ENCODE measurements around the gene C1orf141. TPM values are rescaled to one million over a fixed set of nuclear protein-coding genes. Genes with fewer than 3 reads are reported as not detected.

The C1orf141 gene
- total RNA-seq, 2 experiments from 2014 or later: not detected

DNA sequence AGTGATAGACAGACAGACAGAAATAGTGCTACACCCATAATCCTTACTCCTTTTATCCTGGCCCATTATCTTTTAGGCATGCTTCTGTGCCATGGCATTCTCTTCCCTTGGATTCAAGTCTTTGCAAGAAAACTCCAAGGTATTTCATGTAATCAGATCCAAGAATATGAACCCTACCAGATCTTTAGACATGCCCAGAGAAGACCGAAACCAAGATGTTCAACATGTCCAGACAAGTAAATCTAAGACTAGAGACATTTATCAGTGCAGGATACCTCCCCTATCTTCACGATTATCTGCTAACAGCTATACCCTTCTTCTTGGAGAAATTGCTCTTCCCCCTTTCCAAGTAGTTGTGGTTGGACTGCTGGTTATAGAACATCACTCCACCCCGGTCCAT, 11.8 kb upstream of the C1orf141 start:
- Mint-ChIP-seq H3K4me1 (ENCODE audit: low read depth) (peaks cover 53% of the 10 kb centered on the region), H3K9me3 (no peaks in the 10 kb centered on the region), H3K4me3 (no peak overlapping the region), H3K36me3 (ENCODE audit: low read depth) (no peaks in the 10 kb centered on the region), H3K27me3 (no peaks in the 10 kb centered on the region), H3K27ac (no peak overlapping the region)
- ATAC-seq (ENCODE audit: poor library complexity): no peak
- no peak for DNase-seq
- H3K27me3 ChIP-seq (ENCODE audit: control insufficient read depth in 1 of 2, insufficient read depth in 2 of 2, low read length in 2 of 2): no peaks in the 10 kb centered on the region
- CTCF ChIA-PET: interaction anchor here (3.4 kb wide), 1 partner anchor 66 kb away, joined by 24 read pairs; no protein-coding TSS in a partner anchor
- POLR2A ChIA-PET: interaction anchor here (0.6 to 1.0 kb wide), 2 partner anchors 67 to 373 kb away, joined by 3 read pairs; no protein-coding TSS in a partner anchor
- H3K9me3 ChIP-seq (ENCODE audit: control insufficient read depth in 1 of 2, insufficient read depth in 1 of 2, low read length in 2 of 2): no peaks in the 10 kb centered on the region
- intact Hi-C loops (cut with DNase I, micrococcal nuclease): loop anchor here in 1 of 2 experiments (5.0 to 10.0 kb wide), 3 partner anchors 94 to 356 kb away; partner anchors contain the start of genes SERBP1 and SLC35D1
- H3K4me1 ChIP-seq (ENCODE audit: insufficient read depth, low read length): peaks cover 13% of the 10 kb centered on the region
- no peak overlapping the region for H3K4me3 ChIP-seq (ENCODE audit: low read length)
- no peaks in the 10 kb centered on the region for H3K36me3 ChIP-seq (ENCODE audit: insufficient read depth, low read length)
- H3K27ac ChIP-seq (ENCODE audit: low read depth in 1 of 2, low read length in 2 of 2): no peak overlapping the region
- no peak for TF ChIP-seq CTCF (IDR thresholded peaks at IDR 0.05)

- ChIA-PET POLR2A (interaction anchor here (0.6 to 3.0 kb wide), 3 partner anchors 68 to 372 kb away, joined by 3 to 18 read pairs (median 3); partner anchors contain the start of gene SLC35D1), CTCF (interaction anchor here (3.4 kb wide), 1 partner anchor 67 kb away, joined by 24 read pairs; no protein-coding TSS in a partner anchor)
- no peaks in the 10 kb centered on the region for H3K36me3 Mint-ChIP-seq (ENCODE audit: low read depth)
- peaks cover 57% of the 10 kb centered on the region for H3K4me1 Mint-ChIP-seq (ENCODE audit: low read depth)
- H3K9me3 Mint-ChIP-seq: no peaks in the 10 kb centered on the region
- Histone ChIP-seq H3K9me3 (ENCODE audit: control insufficient read depth in 1 of 2, insufficient read depth in 1 of 2, low read length in 2 of 2) (no peaks in the 10 kb centered on the region), H3K27ac (ENCODE audit: low read depth in 1 of 2, low read length in 2 of 2) (no peak overlapping the region), H3K4me1 (ENCODE audit: insufficient read depth, low read length) (peaks cover 13% of the 10 kb centered on the region), H3K4me3 (ENCODE audit: low read length) (no peak overlapping the region), H3K27me3 (ENCODE audit: control insufficient read depth in 1 of 2, insufficient read depth in 2 of 2, low read length in 2 of 2) (no peaks in the 10 kb centered on the region), H3K36me3 (ENCODE audit: insufficient read depth, low read length) (no peaks in the 10 kb centered on the region)
- H3K27ac Mint-ChIP-seq: no peak overlapping the region
- intact Hi-C loops (cut with DNase I, micrococcal nuclease): loop anchor here in 1 of 2 experiments (5.0 to 10.0 kb wide), 3 partner anchors 94 to 356 kb away; partner anchors contain the start of genes SERBP1 and SLC35D1
- H3K27me3 Mint-ChIP-seq: no peaks in the 10 kb centered on the region
- ATAC-seq (ENCODE audit: poor library complexity) (no peak), DNase-seq (no peak)
- TF ChIP-seq CTCF (IDR thresholded peaks at IDR 0.05): no peak
- no peak overlapping the region for H3K4me3 Mint-ChIP-seq
Observed at GRCh38 chr1:67146101-67146500, 11.3 kb upstream of the C1orf141 start.

- no peaks in the 10 kb centered on the region for H3K9me3 ChIP-seq (ENCODE audit: control insufficient read depth in 1 of 2, insufficient read depth in 1 of 2, low read length in 2 of 2)
- H3K27ac Mint-ChIP-seq: peak overlapping the region; percentile 14
- no peak overlapping the region for H3K27ac ChIP-seq (ENCODE audit: low read depth in 1 of 2, low read length in 2 of 2)
- ChIA-PET POLR2A (interaction anchor here (1.2 to 3.0 kb wide), 2 partner anchors 91 to 215 kb away, joined by 4 to 18 read pairs; partner anchors contain the start of gene SLC35D1), CTCF (interaction anchor here (0.7 to 3.4 kb wide), 3 partner anchors 18 to 68 kb away, joined by 3 to 24 read pairs (median 3); no protein-coding TSS in a partner anchor)
- DNase-seq: peak in 5 of 14 experiments; percentile 19 to 56 (median 49)
- H3K4me3 ChIP-seq (ENCODE audit: low read length): no peak overlapping the region
- no peaks in the 10 kb centered on the region for H3K36me3 Mint-ChIP-seq (ENCODE audit: low read depth)
- H3K36me3 ChIP-seq (ENCODE audit: insufficient read depth, low read length): no peaks in the 10 kb centered on the region
- peaks cover 58% of the 10 kb centered on the region for H3K4me1 Mint-ChIP-seq (ENCODE audit: low read depth)
- no peak for ATAC-seq (ENCODE audit: poor library complexity)
- H3K27me3 Mint-ChIP-seq: no peaks in the 10 kb centered on the region
- TF ChIP-seq CTCF (IDR thresholded peaks at IDR 0.05): peak; percentile 61
- intact Hi-C loops (cut with DNase I, micrococcal nuclease): loop anchor here (1.0 to 10.0 kb wide), 4 partner anchors 67 to 358 kb away; partner anchors contain the start of genes SERBP1 (in 1 of the 2) and SLC35D1 (in 1 of the 2)
- H3K27me3 ChIP-seq (ENCODE audit: control insufficient read depth in 1 of 2, insufficient read depth in 2 of 2, low read length in 2 of 2): no peaks in the 10 kb centered on the region
- no peaks in the 10 kb centered on the region for H3K9me3 Mint-ChIP-seq
- H3K4me3 Mint-ChIP-seq: peak overlapping the region; percentile 40
- H3K4me1 ChIP-seq (ENCODE audit: insufficient read depth, low read length): peaks cover 13% of the 10 kb centered on the region
Observed at GRCh38 chr1:67144696-67145095, 9.9 kb upstream of the C1orf141 start.
